ENCODE data around the gene COL9A1.

Gene COL9A1

GRCh38 chr6:70285201-70285600 is 17.7 kb downstream of the COL9A1 start:
- no peak for DNase-seq

- DNase-seq: no peak
These were observed 19.9 kb downstream of the COL9A1 start for GRCh38 chr6:70282919-70283461.

GRCh38 chr6:70282312-70282918 is 20.5 kb downstream of the COL9A1 start:
- DNase-seq: no peak

- no peak for DNase-seq
These were observed 21.0 kb downstream of the COL9A1 start for GRCh38 chr6:70281923-70282311.

GRCh38 chr6:70280400-70280853 is 22.5 kb downstream of the COL9A1 start:
- no peak for DNase-seq

- no peak for DNase-seq
These were observed 25.4 kb downstream of the COL9A1 start for GRCh38 chr6:70277470-70277869.

GRCh38 chr6:70274338-70274737 is 28.5 kb downstream of the COL9A1 start:
- DNase-seq: no peak

- DNase-seq: no peak
These were observed 30.8 kb downstream of the COL9A1 start for GRCh38 chr6:70272071-70272470.

- DNase-seq: no peak
These were observed 32.4 kb downstream of the COL9A1 start for GRCh38 chr6:70270287-70271005.

- no peak for DNase-seq
These were observed 36.7 kb downstream of the COL9A1 start for GRCh38 chr6:70266142-70266541.

- no peak for DNase-seq
These were observed 38.6 kb downstream of the COL9A1 start for GRCh38 chr6:70264306-70264705.

GRCh38 chr6:70258483-70258882 is 44.4 kb downstream of the COL9A1 start:
- no peak for DNase-seq

GRCh38 chr6:70257768-70258273 is 45.1 kb downstream of the COL9A1 start:
- DNase-seq: no peak

- no peak for DNase-seq
These were observed 48.1 kb downstream of the COL9A1 start for GRCh38 chr6:70254784-70255183.

GRCh38 chr6:70253923-70254322 is 49.0 kb downstream of the COL9A1 start:
- DNase-seq: no peak

- DNase-seq: no peak
These were observed 50.3 kb downstream of the COL9A1 start for GRCh38 chr6:70252604-70253003.

GRCh38 chr6:70246118-70246517 is 56.8 kb downstream of the COL9A1 start:
- no peak for DNase-seq

- no peak for DNase-seq
These were observed 60.9 kb downstream of the COL9A1 start for GRCh38 chr6:70241991-70242420.

GRCh38 chr6:70241031-70241430 is 61.9 kb downstream of the COL9A1 start:
- DNase-seq: no peak

GRCh38 chr6:70236343-70236742 is 66.5 kb downstream of the COL9A1 start:
- DNase-seq: no peak

GRCh38 chr6:70234561-70235236 is 68.2 kb downstream of the COL9A1 start:
- no peak for DNase-seq

GRCh38 chr6:70231311-70231710 is 71.6 kb downstream of the COL9A1 start:
- DNase-seq: no peak

GRCh38 chr6:70225055-70225454 is 77.8 kb downstream of the COL9A1 start:
- DNase-seq: no peak

GRCh38 chr6:70222439-70222749 is 80.5 kb downstream of the COL9A1 start:
- no peak for DNase-seq
